ENCODE results near the gene FSIP1. TPM values are rescaled to one million over a fixed set of nuclear protein-coding genes. Genes with fewer than 3 reads are reported as not detected.

The FSIP1 gene
- total and polyA plus RNA-seq, 9 of the 15 experiments (the other 6 are each of a cell fraction or from before 2014, with no cell fraction given): 0.07 to 0.51 (median 0.29) TPM

DNA sequence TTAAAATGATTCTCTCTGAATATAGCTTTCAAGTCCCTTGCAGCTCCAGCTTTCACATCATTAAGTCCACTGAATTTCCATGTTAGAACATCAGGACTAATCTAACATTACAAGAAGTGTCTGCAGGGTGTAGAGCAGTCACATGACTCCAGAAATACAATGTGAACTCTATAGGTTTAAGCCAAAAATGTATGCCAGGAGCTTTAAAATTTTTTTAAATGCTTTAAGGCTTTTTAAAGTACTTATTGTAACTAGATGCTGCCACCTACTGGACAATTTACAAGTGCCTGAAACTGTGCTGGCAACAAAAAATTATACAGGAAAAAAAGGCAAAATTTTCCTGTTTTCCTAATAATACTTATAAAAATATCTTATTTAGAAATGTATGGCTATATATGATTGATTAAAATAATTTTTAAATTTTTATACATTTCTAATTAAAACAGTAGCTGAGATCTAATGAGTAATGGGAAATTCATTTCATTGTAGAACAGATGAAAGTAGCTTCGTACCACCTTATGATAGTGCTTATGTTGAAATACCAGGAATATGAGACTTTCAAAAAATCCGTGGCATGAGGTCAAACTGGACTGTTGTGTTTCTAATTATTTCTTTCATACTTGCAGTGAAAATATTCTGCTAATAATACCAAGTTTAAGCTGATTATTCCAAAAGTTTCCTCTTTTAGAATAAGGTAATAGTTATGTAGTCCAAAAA is 25.7 kb downstream of the FSIP1 start:
- Histone ChIP-seq H3K4me1 (replicated peaks in 1 of 2; ENCODE audit: control insufficient read depth in 2 of 2, insufficient read depth in 2 of 2, low read length in 2 of 2) (no peaks in the 10 kb centered on the region), H3K4me2 (ENCODE audit: insufficient read depth, low read length) (no peak overlapping the region), H3K9me1 (ENCODE audit: control insufficient read depth, insufficient read depth, low read length) (no peaks in the 10 kb centered on the region), H3K9me3 (replicated peaks; ENCODE audit: control insufficient read depth, insufficient read depth, low read depth, low read length) (no peaks in the 10 kb centered on the region), H3K36me3 (ENCODE audit: control insufficient read depth, insufficient read depth, low read length) (no peaks in the 10 kb centered on the region), H4K20me1 (replicated peaks; ENCODE audit: control insufficient read depth, insufficient read depth, low read length) (no peaks in the 10 kb centered on the region), H3K9ac (ENCODE audit: insufficient read depth in 1 of 2, low read depth in 2 of 2, low read length in 2 of 2) (no peak overlapping the region), H3K4me3 (no peak overlapping the region), H3K79me2 (ENCODE audit: control insufficient read depth, insufficient read depth, low read length) (no peaks in the 10 kb centered on the region), H3K27ac (ENCODE audit: extremely low read depth, low read depth, low read length) (no peak overlapping the region), H2AFZ (ENCODE audit: low read depth, low read length) (no peak overlapping the region), H3K27me3 (ENCODE audit: control insufficient read depth in 2 of 2, insufficient read depth in 2 of 2, low read length in 2 of 2) (no peaks in the 10 kb centered on the region)
- in situ Hi-C loops (cut with MboI): no loop called here
- peak; percentile 59; the same call in 2 of the 3 replicates for ATAC-seq
- peak; percentile 70 for FAIRE-seq
- CTCF ChIA-PET (ENCODE audit: low intra/inter-chr PET ratio): interaction anchor here (1.2 to 2.8 kb wide), 3 partner anchors 71 to 939 kb away, joined by 4 to 59 read pairs (median 9); partner anchors contain the start of gene THBS1
- DNase-seq (ENCODE audit: extremely low read depth in 1 of 4, low spot score in 3 of 4): peak; percentile 22 to 70 (median 23)
- no TSS peak for BruUV-seq (replicated peaks)
- intact Hi-C loops (cut with micrococcal nuclease): loop anchor here (1.0 to 5.0 kb wide), 4 partner anchors 71 to 1050 kb away; no protein-coding TSS in a partner anchor
- POLR2A ChIA-PET: interaction anchor here (0.8 to 1.5 kb wide), 3 partner anchors 21 to 71 kb away, joined by 4 to 5 read pairs (median 4); no protein-coding TSS in a partner anchor
- WGBS (ENCODE audit: insufficient coverage, low coverage, missing lambda C conversion rate): 47% methylated on average over 2 of the region's 2 CpGs
- peak; percentile 91 to 93 for TF ChIP-seq RAD21 (CRISPR knock-in tag; conservative IDR thresholded peaks at IDR 0.05 in 1 of 2, IDR thresholded peaks at IDR 0.05 in 1 of 2)
- TF ChIP-seq HDAC6 (IDR thresholded peaks at IDR 0.05; ENCODE audit: low read depth, low read length): no peak
- no peak for TF ChIP-seq PHF8 (IDR thresholded peaks at IDR 0.05; ENCODE audit: borderline replicate concordance, low read length)
- TF ChIP-seq ZNF384 (IDR thresholded peaks at IDR 0.05; ENCODE audit: low read depth, low read length): peak; percentile 68; the same call in 1 of the 2 replicates
- TF ChIP-seq, protein P1, sequence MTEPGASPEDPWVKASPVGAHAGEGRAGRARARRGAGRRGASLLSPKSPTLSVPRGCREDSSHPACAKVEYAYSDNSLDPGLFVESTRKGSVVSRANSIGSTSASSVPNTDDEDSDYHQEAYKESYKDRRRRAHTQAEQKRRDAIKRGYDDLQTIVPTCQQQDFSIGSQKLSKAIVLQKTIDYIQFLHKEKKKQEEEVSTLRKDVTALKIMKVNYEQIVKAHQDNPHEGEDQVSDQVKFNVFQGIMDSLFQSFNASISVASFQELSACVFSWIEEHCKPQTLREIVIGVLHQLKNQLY (CRISPR knock-in tag; conservative IDR thresholded peaks at IDR 0.05): no peak
- TF ChIP-seq EGR1 (conservative IDR thresholded peaks at IDR 0.05): no peak
- no peak for TF ChIP-seq ZNF134 (CRISPR knock-in tag; conservative IDR thresholded peaks at IDR 0.05)
- TF ChIP-seq MEF2A (IDR thresholded peaks at IDR 0.05; ENCODE audit: control insufficient read depth, low read depth, low read length): no peak
- no peak for TF ChIP-seq ZBTB17 (CRISPR knock-in tag; IDR thresholded peaks at IDR 0.05)
- TF ChIP-seq PHF20 (IDR thresholded peaks at IDR 0.05; ENCODE audit: partially characterized antibody): no peak
- peak; percentile 55; the same call in 1 of the 2 replicates for TF ChIP-seq RAD51 (IDR thresholded peaks at IDR 0.05; ENCODE audit: borderline replicate concordance, low read depth)
- no peak for TF ChIP-seq MEIS2 (IDR thresholded peaks at IDR 0.05; ENCODE audit: partially characterized antibody)
- TF ChIP-seq, protein P2, sequence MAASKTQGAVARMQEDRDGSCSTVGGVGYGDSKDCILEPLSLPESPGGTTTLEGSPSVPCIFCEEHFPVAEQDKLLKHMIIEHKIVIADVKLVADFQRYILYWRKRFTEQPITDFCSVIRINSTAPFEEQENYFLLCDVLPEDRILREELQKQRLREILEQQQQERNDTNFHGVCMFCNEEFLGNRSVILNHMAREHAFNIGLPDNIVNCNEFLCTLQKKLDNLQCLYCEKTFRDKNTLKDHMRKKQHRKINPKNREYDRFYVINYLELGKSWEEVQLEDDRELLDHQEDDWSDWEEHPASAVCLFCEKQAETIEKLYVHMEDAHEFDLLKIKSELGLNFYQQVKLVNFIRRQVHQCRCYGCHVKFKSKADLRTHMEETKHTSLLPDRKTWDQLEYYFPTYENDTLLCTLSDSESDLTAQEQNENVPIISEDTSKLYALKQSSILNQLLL (CRISPR knock-in tag; IDR thresholded peaks at IDR 0.05; ENCODE audit: borderline replicate concordance): no peak
- TF ChIP-seq BRCA1 (IDR thresholded peaks at IDR 0.05): no peak
- TF ChIP-seq BRCA1 (CRISPR knock-in tag; IDR thresholded peaks at IDR 0.05): no peak
- TF ChIP-seq, protein P3, sequence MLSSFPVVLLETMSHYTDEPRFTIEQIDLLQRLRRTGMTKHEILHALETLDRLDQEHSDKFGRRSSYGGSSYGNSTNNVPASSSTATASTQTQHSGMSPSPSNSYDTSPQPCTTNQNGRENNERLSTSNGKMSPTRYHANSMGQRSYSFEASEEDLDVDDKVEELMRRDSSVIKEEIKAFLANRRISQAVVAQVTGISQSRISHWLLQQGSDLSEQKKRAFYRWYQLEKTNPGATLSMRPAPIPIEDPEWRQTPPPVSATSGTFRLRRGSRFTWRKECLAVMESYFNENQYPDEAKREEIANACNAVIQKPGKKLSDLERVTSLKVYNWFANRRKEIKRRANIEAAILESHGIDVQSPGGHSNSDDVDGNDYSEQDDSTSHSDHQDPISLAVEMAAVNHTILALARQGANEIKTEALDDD (IDR thresholded peaks at IDR 0.05): no peak
- TF ChIP-seq, protein P4, sequence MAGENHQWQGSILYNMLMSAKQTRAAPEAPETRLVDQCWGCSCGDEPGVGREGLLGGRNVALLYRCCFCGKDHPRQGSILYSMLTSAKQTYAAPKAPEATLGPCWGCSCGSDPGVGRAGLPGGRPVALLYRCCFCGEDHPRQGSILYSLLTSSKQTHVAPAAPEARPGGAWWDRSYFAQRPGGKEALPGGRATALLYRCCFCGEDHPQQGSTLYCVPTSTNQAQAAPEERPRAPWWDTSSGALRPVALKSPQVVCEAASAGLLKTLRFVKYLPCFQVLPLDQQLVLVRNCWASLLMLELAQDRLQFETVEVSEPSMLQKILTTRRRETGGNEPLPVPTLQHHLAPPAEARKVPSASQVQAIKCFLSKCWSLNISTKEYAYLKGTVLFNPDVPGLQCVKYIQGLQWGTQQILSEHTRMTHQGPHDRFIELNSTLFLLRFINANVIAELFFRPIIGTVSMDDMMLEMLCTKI (IDR thresholded peaks at IDR 0.05; ENCODE audit: partially characterized antibody): no peak
- no peak for TF ChIP-seq KAT7 (CRISPR knock-in tag; IDR thresholded peaks at IDR 0.05; ENCODE audit: borderline replicate concordance)

Measured in K562 (cell line).